ENCODE measurements around the gene POU2AF1.

Gene POU2AF1

GRCh38 chr11:111347723-111348115 is 31.4 kb downstream of the POU2AF1 start:
- DNase-seq (ENCODE audit: low read depth in 1 of 2, low spot score in 1 of 2): no peak

- no peak for DNase-seq (ENCODE audit: low read depth in 1 of 2, low spot score in 1 of 2)
Observed at GRCh38 chr11:111347002-111347722, 31.9 kb downstream of the POU2AF1 start.

- DNase-seq (ENCODE audit: low read depth in 1 of 2, low spot score in 1 of 2): no peak
Observed at GRCh38 chr11:111344032-111344431, 35.0 kb downstream of the POU2AF1 start.

GRCh38 chr11:111342329-111342728 is 36.7 kb downstream of the POU2AF1 start:
- no peak for DNase-seq (ENCODE audit: low read depth in 1 of 2, low spot score in 1 of 2)

GRCh38 chr11:111339758-111340388 is 39.2 kb downstream of the POU2AF1 start:
- no peak for DNase-seq (ENCODE audit: low read depth in 1 of 2, low spot score in 1 of 2)

GRCh38 chr11:111336582-111337256 is 42.4 kb downstream of the POU2AF1 start:
- no peak for DNase-seq (ENCODE audit: low read depth in 1 of 2, low spot score in 1 of 2)

GRCh38 chr11:111336062-111336461 is 43.0 kb downstream of the POU2AF1 start:
- DNase-seq (ENCODE audit: low read depth in 1 of 2, low spot score in 1 of 2): no peak

GRCh38 chr11:111335549-111335948 is 43.5 kb downstream of the POU2AF1 start:
- no peak for DNase-seq (ENCODE audit: low read depth in 1 of 2, low spot score in 1 of 2)

- no peak for DNase-seq (ENCODE audit: low read depth in 1 of 2, low spot score in 1 of 2)
Observed at GRCh38 chr11:111334532-111335502, 44.3 kb downstream of the POU2AF1 start.

- no peak for DNase-seq (ENCODE audit: low read depth in 1 of 2, low spot score in 1 of 2)
Observed at GRCh38 chr11:111331711-111332479, 47.2 kb downstream of the POU2AF1 start.

- no peak for DNase-seq (ENCODE audit: low read depth in 1 of 2, low spot score in 1 of 2)
Observed at GRCh38 chr11:111330234-111330893, 48.7 kb downstream of the POU2AF1 start.

- no peak for DNase-seq (ENCODE audit: low read depth in 1 of 2, low spot score in 1 of 2)
Observed at GRCh38 chr11:111329306-111330204, 49.5 kb downstream of the POU2AF1 start.

- no peak for DNase-seq (ENCODE audit: low read depth in 1 of 2, low spot score in 1 of 2)
Observed at GRCh38 chr11:111327908-111328624, 51.0 kb downstream of the POU2AF1 start.

- no peak for DNase-seq (ENCODE audit: low read depth in 1 of 2, low spot score in 1 of 2)
Observed at GRCh38 chr11:111326824-111327223, 52.3 kb downstream of the POU2AF1 start.

GRCh38 chr11:111325259-111325658 is 53.8 kb downstream of the POU2AF1 start:
- no peak for DNase-seq (ENCODE audit: low read depth in 1 of 2, low spot score in 1 of 2)

- no peak for DNase-seq (ENCODE audit: low read depth in 1 of 2, low spot score in 1 of 2)
Observed at GRCh38 chr11:111324277-111324720, 54.8 kb downstream of the POU2AF1 start.

- no peak for DNase-seq (ENCODE audit: low read depth in 1 of 2, low spot score in 1 of 2)
Observed at GRCh38 chr11:111322534-111322933, 56.5 kb downstream of the POU2AF1 start.

Measured in activated T-helper 1 cell treated with anti-CD3 and anti-CD28 coated beads, Interleukin-2, amount 50 U/mL, for 16 hours (primary cell).